Natural killer cell (primary cell): Measurements from ENCODE around the gene GSG1L. TPM values are rescaled to one million over a fixed set of nuclear protein-coding genes. Genes with fewer than 3 reads are reported as not detected.

Source experiments
- ATAC-seq, 3 donors: fragments of 150-1000 bp in 2 of 3; fragments of 200-7000 bp in 1 of 3; cut with Tn5 transposase; 1 replicate in 1 of 3; 2 replicates in 2 of 3; pipeline ENCODE4 v1.10.0; 2021; ENCODE audit warnings: mild to moderate bottlenecking in 2 of 3, moderate library complexity in 2 of 3
- DNase-seq, 2 donors: peaks; one replicate each; pipeline versions ENCODE4 v3.0.0 to v3.0.0-alpha.2; 2013 to 2021; ENCODE audit warnings: mixed read lengths in 1 of 2
- H3K27ac ChIP-seq: one replicate; pipeline ENCODE4 v1.5.1; 2013; ENCODE audit warnings: mild to moderate bottlenecking, low read length
- H3K27me3 ChIP-seq: one replicate; pipeline ENCODE4 v1.6.1; 2013; ENCODE audit warnings: low read length; ENCODE audit not compliant: control insufficient read depth, insufficient read depth
- H3K36me3 ChIP-seq: one replicate; pipeline ENCODE4 v1.6.1; 2013; ENCODE audit warnings: low read length; ENCODE audit not compliant: control insufficient read depth, insufficient read depth
- H3K4me1 ChIP-seq: one replicate; pipeline ENCODE4 v1.6.1; 2013; ENCODE audit warnings: low read length; ENCODE audit not compliant: control insufficient read depth, insufficient read depth
- H3K4me3 ChIP-seq: one replicate; pipeline ENCODE4 v1.5.1; 2013; ENCODE audit warnings: low read length
- H3K9me3 ChIP-seq: one replicate; pipeline ENCODE4 v1.6.1; 2013; ENCODE audit warnings: low read length; ENCODE audit not compliant: control insufficient read depth, insufficient read depth
- H3K27ac Mint-ChIP-seq, 2 donors: one replicate each; pipeline ENCODE4 v1.8.0; 2022; ENCODE audit warnings: mild to moderate bottlenecking in 2 of 2, mixed read lengths in 2 of 2, moderate library complexity in 1 of 2
- H3K27me3 Mint-ChIP-seq, 2 donors: one replicate each; pipeline ENCODE4 v1.8.0; 2022; ENCODE audit warnings: low read depth in 2 of 2, mixed read lengths in 2 of 2
- H3K36me3 Mint-ChIP-seq: one replicate; pipeline ENCODE4 v1.8.0; 2022; ENCODE audit warnings: mixed read lengths
- H3K4me1 Mint-ChIP-seq, 2 donors: one replicate each; pipeline ENCODE4 v1.8.0; 2022; ENCODE audit warnings: mixed read lengths in 2 of 2
- H3K4me3 Mint-ChIP-seq: one replicate; pipeline ENCODE4 v1.8.0; 2022; ENCODE audit warnings: mild to moderate bottlenecking, moderate library complexity, mixed read lengths
- H3K9me3 Mint-ChIP-seq, 2 donors: one replicate each; pipeline ENCODE4 v1.8.0; 2022; ENCODE audit warnings: mixed read lengths in 2 of 2
- WGBS: methylation state at CpG from one replicate; pipeline ENCODE4 v1.1.7; 2013; ENCODE audit warnings: missing lambda C conversion rate; ENCODE audit not compliant: insufficient coverage; 5-methylcytosine and 5-hydroxymethylcytosine counted together
- intact Hi-C: fragments of 100-400 bp; cut with micrococcal nuclease; formaldehyde crosslinking; loops from one replicate; pipeline ENCODE4 v1.14.2; 2022
- total RNA-seq, 4 donors: library from RNA; stranded (reverse); fragments of 120-200 nt in 1 of 4; gene quantifications; one replicate each; pipeline versions ENCODE4 v1.2.3 to v1.2.4, GENCODE V29; 2013 to 2022
- TF ChIP-seq, protein P1 (sequence below): fragments of 200-600 bp; IDR thresholded peaks from one replicate; pipeline ENCODE4 v1.8.0; 2022; ENCODE audit warnings: antibody characterized with exemption

Gene GSG1L
- total RNA-seq, 3 donors from 2014 or later (not counting 1 experiment from before 2014, with no cell fraction given) = 0.25 TPM; not detected in 2

DNA sequence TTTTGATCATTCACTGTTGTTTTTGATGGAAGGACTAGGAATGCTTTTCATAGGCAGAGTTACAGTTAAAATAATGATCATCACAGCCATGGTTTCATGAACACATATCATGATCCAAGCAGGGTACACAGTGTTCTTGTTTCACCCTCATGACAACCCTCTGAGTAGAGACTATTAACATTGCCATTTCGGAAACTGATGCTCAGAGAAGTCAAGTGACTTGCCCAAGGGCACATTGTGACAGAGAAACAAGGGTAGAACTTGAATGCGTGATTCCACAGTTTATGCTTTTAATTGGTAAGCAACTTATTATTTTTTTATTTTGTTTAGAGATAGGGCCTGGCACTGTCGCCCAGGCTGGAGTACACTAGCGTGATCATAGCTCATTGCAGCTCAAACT, 311.3 kb downstream of the GSG1L start:
- H3K4me1 ChIP-seq = no peaks in the 10 kb centered on the region
- no peak for DNase-seq
- intact Hi-C loops = no loop called here
- no peak overlapping the region for H3K4me3 ChIP-seq
- H3K9me3 Mint-ChIP-seq = no peaks in the 10 kb centered on the region
- 91% methylated on average over 4 of the region's 4 CpGs for WGBS
- H3K4me1 Mint-ChIP-seq = peaks cover 5 to 6% of the 10 kb centered on the region in 2 donors
- H3K27me3 Mint-ChIP-seq = no peaks in the 10 kb centered on the region
- H3K4me3 Mint-ChIP-seq = no peak overlapping the region
- ATAC-seq = no peak
- no peaks in the 10 kb centered on the region for H3K36me3 ChIP-seq
- H3K36me3 Mint-ChIP-seq = no peaks in the 10 kb centered on the region
- no peaks in the 10 kb centered on the region for H3K9me3 ChIP-seq
- H3K27ac ChIP-seq = no peak overlapping the region
- no peak overlapping the region for H3K27ac Mint-ChIP-seq
- TF ChIP-seq, protein P1, sequence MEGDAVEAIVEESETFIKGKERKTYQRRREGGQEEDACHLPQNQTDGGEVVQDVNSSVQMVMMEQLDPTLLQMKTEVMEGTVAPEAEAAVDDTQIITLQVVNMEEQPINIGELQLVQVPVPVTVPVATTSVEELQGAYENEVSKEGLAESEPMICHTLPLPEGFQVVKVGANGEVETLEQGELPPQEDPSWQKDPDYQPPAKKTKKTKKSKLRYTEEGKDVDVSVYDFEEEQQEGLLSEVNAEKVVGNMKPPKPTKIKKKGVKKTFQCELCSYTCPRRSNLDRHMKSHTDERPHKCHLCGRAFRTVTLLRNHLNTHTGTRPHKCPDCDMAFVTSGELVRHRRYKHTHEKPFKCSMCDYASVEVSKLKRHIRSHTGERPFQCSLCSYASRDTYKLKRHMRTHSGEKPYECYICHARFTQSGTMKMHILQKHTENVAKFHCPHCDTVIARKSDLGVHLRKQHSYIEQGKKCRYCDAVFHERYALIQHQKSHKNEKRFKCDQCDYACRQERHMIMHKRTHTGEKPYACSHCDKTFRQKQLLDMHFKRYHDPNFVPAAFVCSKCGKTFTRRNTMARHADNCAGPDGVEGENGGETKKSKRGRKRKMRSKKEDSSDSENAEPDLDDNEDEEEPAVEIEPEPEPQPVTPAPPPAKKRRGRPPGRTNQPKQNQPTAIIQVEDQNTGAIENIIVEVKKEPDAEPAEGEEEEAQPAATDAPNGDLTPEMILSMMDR = no peak
- H3K27me3 ChIP-seq = no peaks in the 10 kb centered on the region

DNA sequence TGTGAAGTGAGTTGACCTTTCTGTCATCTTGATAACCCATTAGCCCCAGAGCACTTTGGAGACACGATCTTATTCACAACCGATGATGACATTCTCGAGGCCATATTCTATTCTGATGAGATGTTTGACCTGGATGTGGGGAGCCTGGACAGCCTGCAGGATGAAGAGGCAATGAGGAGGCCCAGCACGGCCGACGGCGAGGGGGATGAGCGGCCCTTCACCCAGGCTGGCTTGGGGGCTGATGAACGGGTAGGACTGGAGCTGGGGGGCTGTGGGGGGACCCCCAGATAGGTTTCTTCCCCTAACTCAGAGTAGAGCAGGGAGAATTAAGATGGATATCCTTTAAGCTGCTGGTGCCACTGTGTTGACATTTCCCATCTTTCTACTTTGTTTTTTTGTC, 311.8 kb downstream of the GSG1L start:
- TF ChIP-seq, protein P1 = no peak
- Mint-ChIP-seq H3K27ac (no peak overlapping the region), H3K9me3 (no peaks in the 10 kb centered on the region), H3K4me3 (no peak overlapping the region), H3K4me1 (peaks cover 5 to 11% of the 10 kb centered on the region in 2 donors), H3K36me3 (no peaks in the 10 kb centered on the region), H3K27me3 (no peaks in the 10 kb centered on the region)
- ATAC-seq (no peak), DNase-seq (no peak)
- H3K4me3 ChIP-seq = no peak overlapping the region
- no peaks in the 10 kb centered on the region for H3K36me3 ChIP-seq
- no peaks in the 10 kb centered on the region for H3K4me1 ChIP-seq
- intact Hi-C loops = no loop called here
- H3K27me3 ChIP-seq = no peaks in the 10 kb centered on the region
- no peak overlapping the region for H3K27ac ChIP-seq
- no peaks in the 10 kb centered on the region for H3K9me3 ChIP-seq
- WGBS = 96% methylated on average over 8 of the region's 9 CpGs

DNA sequence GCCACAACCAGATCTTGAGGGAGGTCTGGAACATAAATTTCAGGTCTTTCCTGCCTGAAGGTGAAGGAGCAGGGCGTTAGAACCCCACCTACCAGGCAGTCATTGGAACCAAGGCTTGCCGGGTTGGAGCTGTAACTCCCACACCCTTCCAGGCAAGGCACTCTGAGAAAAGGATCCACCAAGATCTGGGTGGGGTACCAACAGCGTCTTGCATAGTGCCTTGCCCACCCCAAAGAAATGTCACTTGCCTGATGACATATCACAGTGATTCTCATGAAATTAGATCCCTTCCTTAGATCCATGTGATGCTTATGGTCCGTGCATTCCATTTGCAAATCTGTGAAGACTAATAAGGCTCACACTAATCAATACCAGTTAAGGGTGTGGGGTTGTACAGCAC, 312.3 kb downstream of the GSG1L start:
- Mint-ChIP-seq H3K27me3 (no peaks in the 10 kb centered on the region), H3K4me3 (no peak overlapping the region), H3K9me3 (no peaks in the 10 kb centered on the region), H3K27ac (no peak overlapping the region), H3K36me3 (no peaks in the 10 kb centered on the region), H3K4me1 (peaks cover 5 to 12% of the 10 kb centered on the region in 2 donors)
- Histone ChIP-seq H3K27me3 (no peaks in the 10 kb centered on the region), H3K4me3 (no peak overlapping the region), H3K4me1 (no peaks in the 10 kb centered on the region), H3K9me3 (no peaks in the 10 kb centered on the region), H3K27ac (no peak overlapping the region), H3K36me3 (no peaks in the 10 kb centered on the region)
- intact Hi-C loops = no loop called here
- DNase-seq (no peak), ATAC-seq (no peak)
- WGBS = 94% methylated on average over 3 of the region's 4 CpGs
- TF ChIP-seq, protein P1 = no peak

DNA sequence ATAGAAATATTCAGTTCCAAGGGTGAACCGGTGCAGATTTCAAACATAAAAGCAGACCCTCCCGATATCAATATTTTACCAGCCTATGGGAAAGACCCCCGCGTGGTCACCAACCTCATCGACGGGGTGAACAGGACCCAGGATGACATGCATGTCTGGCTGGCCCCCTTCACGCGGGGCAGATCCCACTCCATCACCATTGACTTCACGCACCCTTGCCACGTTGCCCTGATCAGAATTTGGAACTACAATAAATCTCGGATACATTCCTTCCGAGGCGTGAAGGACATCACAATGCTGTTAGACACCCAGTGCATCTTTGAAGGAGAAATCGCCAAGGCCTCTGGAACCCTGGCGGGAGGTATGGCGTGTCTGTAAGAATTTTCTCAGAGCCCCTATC, 313.6 kb downstream of the GSG1L start:
- Mint-ChIP-seq H3K4me1 (peaks cover 5 to 12% of the 10 kb centered on the region in 2 donors), H3K9me3 (no peaks in the 10 kb centered on the region), H3K4me3 (no peak overlapping the region), H3K27me3 (no peaks in the 10 kb centered on the region), H3K36me3 (no peaks in the 10 kb centered on the region), H3K27ac (no peak overlapping the region)
- H3K4me1 ChIP-seq = no peaks in the 10 kb centered on the region
- H3K9me3 ChIP-seq = no peaks in the 10 kb centered on the region
- 96% methylated on average over 16 of the region's 16 CpGs for WGBS
- no peaks in the 10 kb centered on the region for H3K27me3 ChIP-seq
- H3K36me3 ChIP-seq = no peaks in the 10 kb centered on the region
- TF ChIP-seq, protein P1 = no peak
- no peak overlapping the region for H3K27ac ChIP-seq
- no peak for DNase-seq
- ATAC-seq = no peak
- no peak overlapping the region for H3K4me3 ChIP-seq
- intact Hi-C loops = no loop called here
